CD4-positive, alpha-beta T cell treated with Interferon gamma for 1 hour (primary cell): ENCODE data around the gene LCN9.
"Not testable (repeated sequence)": the region's sequence is repeated elsewhere in the genome, so short reads cannot be mapped to it uniquely, and the experiment has no call there.

Experiments used
- DNase-seq: peaks from one replicate; pipeline ENCODE4 v3.0.0-alpha.2; 2020

The LCN9 gene, protein sequence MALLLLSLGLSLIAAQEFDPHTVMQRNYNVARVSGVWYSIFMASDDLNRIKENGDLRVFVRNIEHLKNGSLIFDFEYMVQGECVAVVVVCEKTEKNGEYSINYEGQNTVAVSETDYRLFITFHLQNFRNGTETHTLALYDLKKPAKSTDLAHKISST

DNA sequence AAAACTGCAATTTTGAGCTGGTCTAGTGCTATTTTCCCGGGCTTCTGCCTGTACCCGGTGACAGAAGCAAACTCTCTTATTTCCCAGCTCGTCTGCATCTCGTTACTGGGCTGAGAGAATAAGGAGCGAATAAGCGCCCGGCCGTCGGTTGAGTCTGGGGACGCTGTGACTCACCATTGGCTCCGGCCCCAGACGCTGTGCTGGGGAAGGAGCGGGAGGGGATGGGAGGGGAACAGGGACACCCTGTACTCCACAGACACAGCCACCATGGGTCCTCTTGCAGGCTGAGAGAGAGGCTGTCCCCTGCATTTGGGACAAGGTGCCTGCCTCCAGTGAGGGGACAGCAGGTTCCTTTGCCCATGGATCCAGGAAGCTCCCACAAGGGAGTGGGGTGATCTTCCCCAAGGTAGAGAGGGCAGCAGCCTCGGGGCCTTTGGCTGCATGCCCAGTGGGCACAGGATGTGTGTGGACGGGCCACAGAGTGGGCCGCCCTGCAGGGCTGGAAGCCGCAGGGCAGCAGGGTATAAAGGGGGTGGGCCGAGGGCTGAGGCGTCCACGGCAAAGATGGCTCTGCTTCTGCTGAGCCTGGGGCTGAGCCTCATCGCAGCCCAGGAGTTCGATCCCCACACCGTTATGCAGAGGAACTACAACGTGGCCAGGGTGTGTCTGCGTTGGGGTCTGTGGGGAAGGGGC is at the start of gene LCN9:
LCN9 (plus strand) TSS at position 552 of the 693 bp plus-strand sequence; CDS start at position 565, 13 bp downstream.
- no peak for DNase-seq

DNA sequence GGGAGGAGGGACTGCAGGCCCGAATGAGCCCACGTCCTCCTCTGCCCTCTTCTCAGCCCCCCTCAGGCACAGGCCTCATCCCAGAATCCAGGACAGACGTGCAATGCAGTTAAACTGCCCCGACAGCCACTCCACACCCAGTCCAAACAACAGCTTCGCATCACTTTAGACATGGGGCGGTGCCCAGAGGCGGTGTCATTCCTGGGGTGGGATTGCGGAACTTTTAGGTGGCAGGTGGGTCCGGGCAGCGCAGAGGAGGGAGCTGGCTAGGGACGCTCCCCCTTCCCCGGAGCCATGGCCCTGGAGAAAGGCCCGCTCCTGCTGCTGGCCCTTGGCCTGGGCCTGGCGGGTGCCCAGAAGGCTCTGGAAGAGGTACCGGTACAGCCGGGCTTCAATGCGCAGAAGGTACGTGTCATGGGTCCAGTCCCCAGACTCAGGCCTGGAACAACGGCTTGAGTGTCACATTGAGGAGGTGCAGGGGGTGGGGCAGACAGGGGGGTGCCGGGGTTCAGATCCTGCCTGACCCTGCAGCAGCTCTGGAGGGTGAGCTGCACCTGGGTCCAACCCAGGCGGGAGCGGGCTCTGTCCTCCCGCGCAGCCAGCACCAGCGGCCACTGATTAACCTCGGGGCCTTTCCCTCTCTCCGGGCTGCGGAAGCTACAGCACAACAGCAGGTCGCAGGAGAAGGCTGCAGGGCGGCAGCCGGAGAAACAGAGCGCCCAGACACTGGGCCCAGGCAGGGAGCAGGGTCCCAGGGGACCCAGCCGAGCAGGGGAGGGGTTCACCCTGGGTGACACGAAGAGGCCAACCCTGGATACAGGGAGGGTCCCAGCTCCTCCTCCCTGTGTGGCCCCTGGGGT is 48.9 kb upstream of the LCN9 start:
- DNase-seq, result no peak

DNA sequence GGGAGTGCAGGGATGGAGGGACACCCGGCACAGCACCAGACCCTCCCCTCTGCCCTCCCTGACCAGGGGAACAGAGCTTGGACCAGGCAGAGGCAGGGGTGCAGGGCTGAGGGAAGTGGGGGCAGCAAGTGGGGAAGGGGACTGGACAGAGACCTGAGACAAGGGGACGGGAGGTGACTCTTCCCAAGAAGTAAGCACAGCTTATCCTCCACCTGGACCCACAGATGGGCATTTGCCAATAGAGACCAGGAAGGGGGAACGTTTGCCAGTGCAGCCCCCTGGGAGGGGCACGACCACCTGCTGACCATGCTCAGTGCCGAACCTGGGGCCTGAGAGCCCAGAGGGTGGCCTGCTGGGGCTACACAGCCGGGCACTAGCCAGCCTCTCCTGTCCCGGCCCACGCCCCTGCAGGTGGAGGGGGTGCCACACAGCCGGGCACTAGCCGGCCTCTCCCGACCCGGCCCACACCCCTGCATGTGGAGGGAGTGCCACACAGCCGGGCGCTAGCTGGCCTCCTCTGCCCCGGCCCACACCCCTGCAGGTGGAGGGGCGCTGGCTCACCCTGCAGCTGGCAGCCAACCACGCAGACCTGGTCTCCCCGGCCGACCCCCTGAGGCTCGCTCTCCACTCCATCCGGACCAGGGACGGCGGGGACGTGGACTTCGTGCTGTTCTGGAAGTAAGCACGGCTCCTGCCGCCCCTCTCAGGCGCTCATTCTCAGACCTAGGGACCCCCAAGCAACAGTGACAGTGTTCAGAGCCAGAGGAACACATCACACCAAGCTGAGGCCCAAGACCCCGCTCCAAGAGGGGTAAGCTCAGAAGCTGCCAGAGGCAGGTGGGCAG is 48.1 kb upstream of the LCN9 start:
- DNase-seq, result no peak

DNA sequence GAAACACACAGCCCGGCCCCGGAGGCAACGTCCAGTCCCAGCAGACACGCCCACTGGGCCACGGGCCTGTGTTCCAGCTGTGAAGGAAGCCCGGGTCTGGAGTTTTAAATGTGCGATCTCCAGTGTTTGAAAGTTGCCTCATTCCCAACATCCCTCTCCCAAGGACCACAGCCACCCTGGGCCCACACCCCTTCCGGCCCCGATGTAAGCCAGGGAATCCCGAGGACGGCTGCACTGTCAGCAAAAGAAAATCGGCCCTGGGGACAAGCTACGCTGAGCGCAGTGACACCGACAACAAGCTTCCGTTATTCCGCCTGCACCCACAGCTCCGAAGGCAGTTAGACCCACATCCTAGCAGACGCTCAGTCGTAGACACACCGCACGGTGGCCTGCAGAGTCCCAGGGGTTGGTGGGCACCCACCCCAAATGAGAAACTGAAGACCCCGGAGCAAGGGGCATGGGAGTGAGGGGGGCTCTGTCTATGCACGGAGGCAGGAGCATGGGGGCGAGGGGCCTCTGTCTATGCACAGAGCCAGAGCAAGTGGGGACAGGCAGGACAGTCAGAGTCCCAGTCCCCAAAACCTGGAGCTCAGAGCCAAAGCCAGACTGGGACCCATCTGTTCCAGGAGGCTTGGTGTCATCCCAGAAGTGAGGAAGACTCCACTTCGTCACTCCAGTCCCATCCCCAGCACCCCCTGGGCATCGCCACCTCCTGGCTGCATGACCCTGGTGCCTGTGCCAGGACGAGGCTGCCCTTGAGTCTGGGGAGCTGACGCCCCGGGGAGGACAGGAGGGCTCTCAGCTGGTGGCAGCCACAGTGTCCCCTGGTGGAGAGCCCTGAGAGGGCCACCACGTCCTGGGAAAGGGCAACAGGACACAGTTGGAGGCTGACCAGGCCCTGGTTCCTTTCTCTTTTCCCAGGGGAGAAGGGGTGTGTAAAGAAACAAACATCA is 47.2 kb upstream of the LCN9 start:
- no peak for DNase-seq

DNA sequence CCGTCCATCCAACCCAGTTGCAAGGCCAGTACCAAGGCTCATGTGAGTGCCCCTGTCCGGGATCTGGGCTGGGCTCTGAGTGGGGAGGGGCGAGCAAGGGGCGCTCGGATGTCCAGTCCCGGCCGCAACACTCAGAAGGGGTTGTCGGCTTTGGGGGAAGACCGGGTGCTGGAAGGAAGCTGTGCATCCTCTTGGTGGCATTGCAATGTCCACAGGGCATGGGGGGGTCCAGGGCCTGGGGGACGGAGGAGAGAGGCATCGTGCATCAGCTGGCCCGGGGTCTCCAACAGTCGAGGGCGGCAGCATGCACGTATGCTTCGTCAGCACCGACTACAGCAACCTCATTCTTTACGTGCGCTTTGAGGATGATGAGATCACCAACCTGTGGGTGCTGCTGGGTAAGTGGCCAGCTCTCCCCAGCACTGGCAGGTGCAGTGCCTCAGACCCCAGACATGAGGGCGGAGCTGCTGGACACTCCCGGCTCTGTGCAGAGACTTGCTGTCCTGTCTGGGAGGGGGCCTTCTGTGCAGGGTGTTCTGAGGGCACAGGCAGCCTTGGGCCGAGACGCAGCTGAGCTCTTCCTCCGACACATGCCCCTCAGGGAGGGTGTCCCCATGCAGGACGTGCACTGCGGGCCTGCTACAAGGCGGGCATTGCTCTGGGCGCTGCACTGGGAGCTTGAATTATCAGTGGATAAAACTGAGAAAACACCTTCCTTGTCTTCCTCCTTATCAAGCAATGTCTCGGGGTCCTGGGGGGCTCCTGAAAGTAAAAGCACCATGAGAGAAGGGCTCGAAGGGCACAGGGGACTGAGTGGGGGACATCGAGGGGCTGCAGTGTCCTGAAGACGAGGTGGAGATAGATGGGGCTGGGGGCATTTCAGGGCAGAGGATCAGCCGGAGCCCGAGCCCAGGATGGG is 46.2 kb upstream of the LCN9 start:
- DNase-seq, result no peak

DNA sequence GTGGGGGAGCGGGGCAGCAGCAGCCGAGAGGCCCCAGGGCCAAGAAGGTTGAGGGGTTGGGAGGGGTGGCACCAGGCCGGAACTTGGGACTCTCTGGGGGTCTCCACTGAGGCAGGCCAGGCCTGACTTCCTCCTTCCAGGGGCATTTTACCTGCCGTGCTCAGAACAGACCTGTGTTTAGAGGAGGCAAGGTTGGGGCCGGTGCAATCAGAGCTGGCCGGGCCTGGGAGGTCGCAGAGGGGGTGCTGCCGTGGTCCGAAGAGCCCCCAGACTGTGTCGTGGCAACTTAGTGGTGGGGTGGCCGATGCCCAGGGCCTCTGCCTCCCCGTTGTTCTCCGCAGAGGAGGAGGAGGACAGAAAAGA is 45.6 kb upstream of the LCN9 start:
- no peak for DNase-seq

DNA sequence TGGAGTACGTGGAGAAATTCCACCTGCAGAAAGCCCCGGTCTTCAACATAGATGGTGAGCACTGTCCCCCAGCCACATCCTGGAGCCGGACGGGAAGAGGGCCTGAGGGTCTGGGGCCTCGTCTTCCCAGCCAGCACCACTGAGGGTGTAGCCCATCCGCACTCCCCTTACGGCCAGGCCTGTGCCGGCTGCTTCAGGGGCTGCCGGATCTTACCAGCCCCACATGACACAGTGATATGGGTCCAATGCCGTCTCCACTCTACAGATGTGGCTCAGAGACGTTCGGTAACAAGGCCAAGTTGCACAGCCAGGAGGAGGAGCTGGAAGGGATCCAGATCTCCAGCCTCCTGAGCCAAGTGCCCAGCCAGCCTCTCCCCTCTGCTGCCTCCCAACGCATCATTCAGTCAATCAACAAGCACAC is 45.1 kb upstream of the LCN9 start:
- no peak for DNase-seq

DNA sequence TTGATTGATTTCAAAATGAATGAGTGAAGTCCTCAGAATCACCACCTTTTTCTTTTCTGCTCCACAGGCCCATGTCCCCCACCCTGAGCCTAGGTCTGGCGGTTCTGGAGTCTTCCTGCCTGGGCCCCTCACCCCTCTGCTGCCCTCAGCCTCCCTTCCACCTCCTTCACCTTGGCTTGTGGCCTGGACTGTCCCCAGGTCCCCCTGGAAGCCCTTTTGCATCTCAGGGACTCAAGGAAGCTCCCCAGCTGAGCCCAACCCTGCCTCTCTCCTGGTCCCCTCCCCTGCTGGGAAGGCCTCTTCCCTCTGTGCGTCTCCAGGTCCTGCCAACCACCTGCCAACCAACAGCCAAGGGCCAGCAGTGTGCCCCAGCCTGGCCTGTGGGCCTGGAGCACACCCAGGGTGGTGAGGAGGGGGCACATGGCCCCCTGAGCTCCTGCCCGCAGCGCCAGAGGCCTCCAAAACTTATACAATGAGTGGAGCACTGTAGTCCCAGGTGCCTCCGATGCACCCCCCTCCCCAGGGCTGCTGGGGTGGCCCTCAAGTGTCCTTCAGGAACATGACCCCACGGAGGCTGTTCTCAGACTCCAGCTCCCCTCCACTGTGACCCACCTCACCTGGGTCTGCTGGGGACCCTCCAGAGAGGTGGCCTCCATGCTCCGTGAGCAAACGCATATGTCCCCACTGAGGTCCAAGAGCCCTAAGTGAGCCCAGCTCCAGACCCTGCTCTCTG is 44.1 kb upstream of the LCN9 start:
- DNase-seq, result no peak

DNA sequence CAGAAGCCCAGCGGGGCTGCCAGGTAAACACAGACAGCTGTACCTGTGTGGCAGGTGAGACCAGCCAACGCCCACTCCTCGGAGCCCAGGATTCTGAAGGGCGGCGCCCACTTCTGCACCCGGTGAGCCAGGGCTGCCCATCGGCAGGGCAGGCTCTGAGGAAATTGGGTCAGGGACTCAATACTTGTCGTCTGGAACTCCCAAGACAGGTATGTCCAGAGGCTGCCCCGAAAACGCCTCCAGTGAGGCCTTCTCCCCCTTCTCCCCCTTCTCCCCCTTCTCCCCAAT is 43.6 kb upstream of the LCN9 start:
- no peak for DNase-seq

DNA sequence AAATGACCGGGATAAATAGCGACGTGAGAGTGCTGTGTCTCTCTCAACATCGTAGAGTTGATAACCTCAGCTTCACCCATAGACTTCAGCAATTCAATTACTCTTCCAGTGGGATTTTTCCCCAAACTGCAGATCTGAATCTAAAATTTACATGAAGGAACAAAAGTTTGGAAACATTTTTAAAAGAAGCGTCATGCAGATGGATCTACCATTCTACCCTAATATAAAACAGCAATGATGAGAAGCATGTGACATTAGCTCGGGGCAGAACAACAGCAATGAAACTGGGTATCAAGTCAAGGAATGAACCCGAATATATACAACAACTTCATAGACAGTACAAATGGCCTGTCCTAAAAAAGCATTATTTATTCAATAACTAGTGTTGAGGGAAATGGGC is 42.6 kb upstream of the LCN9 start:
- no peak for DNase-seq

DNA sequence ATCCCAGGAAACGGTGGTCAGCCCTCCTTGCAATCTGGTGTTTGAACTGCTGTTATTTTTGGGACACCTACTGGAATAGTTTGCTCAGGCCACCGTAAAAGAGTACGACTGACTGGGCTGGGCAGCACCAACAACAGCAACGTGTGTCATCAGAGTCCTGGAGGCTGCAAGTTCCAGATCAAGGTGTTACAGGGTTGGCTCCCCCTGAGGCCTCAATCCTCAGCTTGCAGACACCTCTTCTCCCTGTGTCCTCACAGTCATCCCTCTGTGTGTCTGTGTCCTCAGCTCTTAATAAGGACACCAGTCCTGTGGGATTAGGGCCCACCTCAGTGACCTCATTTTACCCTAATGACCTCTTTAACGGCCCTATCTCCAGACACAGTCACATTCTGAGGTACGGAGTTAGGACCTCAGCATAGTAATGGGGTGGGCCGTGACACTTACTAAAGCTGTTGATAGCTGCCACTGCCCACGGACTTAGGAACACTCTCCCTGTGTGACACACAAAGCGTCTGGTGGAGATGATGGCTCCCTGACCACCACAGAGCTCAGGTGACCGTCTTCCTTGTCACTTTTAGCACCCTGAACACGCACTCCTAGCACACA is 40.6 kb upstream of the LCN9 start:
- no peak for DNase-seq

DNA sequence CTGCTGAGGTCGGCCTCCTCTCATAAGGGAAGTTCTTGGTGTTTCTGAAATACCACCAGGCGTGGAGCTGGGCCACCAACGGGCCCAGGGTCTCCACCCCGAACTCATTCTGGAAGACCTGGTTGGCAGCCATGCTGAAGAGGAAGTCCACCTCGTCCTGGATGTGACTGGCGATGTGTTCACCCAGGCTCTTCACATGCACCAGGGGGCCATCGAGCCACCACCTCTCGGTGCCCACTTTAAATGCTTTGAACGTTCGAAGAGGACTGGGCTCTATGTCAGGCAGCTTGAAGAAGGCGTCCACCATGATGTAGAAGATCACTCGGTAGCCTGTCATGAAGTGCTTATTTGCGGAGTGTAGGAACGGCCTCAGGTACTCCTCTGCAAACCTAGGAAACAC is 38.8 kb upstream of the LCN9 start:
- DNase-seq, result no peak

DNA sequence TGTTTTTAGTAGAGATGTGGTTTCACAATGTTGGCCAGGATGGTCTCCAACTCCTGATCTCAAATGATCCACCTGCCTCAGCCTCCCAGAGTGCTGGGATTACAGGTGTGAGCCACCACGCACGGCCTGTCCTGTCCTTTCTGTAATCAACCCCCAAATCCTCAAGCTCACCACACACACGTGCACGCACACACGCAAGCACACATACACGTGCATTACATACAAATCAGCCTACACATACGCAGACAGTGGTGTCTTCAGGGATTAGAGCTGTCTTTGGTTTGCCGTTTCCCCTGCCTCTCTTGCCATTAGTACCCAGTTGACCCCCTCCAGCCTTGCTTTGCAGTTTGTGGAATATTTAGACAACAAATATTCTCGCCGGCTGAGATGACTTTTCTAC is 30.3 kb upstream of the LCN9 start:
- no peak for DNase-seq

DNA sequence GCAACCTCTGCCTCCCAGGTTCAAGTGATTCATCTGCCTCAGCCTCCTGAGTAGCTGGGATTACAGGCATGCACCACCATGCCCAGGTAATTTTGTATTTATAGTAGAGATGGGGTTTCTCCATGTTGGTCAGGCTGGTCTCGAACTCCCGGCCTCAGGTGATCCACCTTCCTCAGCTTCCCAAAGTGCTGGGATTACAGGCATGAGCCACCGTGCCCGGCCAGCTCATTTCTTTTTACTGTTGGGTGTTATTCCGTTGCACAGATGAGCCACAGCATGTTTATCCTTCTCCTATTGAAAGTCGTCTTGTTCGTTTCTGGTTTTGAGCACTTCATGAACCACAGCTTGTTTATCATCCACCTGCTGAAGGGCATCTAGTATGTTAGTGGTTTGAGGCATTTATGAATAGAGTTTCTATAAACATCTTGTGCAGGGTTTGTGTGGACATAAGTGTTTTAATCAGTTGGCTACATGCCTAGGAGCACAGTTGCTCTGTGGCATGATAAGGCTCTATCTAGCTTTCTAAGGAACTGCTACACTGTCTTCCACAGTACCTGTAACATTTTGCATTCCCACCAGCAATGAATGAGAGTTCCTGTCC is 26.1 kb upstream of the LCN9 start:
- not testable (repeated sequence) for DNase-seq

DNA sequence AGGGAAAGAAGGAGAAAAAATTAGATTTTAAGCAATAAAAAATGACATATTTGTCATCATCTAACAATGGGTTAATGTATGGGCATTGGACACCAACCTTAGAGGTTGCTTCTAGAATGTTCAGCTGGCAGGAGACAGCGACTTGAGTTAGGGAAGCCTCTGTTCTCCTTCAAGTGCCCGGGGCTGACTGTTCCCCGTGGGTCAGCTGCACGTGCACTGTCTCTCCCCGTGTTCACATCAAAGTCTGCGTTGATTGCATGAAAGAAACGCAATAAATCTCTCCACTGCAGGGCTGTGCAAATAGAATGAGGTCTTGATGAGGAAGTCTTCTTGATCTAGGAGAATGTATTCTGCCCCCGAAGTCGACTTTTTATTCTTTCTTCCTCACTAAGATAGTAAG is 23.9 kb upstream of the LCN9 start, which contains the start of gene GLT6D1:
GLT6D1 (minus strand) TSS at position 345 of the 400 bp plus-strand sequence. CDS start 353 bp downstream, outside the sequence.
- no peak for DNase-seq

DNA sequence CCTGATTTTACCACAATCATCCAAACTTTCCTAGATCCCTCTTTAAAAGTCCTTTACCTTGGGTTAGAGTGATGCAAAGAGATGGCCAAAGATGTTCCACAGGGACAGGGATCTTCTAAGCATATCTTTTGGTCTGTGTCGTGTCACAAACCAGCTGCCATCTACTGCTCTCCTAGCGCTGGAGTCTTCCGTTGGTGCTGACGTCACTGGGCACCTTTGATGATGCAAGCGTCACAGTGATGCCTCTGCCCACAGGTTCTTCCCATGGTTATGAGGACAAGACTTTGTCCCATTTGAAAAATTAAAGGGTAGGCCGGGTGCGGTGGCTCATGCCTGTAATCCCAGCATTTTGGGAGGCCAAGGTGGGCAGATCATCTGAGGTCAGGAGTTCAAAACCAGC is 22.1 kb upstream of the LCN9 start:
- DNase-seq, result no peak

DNA sequence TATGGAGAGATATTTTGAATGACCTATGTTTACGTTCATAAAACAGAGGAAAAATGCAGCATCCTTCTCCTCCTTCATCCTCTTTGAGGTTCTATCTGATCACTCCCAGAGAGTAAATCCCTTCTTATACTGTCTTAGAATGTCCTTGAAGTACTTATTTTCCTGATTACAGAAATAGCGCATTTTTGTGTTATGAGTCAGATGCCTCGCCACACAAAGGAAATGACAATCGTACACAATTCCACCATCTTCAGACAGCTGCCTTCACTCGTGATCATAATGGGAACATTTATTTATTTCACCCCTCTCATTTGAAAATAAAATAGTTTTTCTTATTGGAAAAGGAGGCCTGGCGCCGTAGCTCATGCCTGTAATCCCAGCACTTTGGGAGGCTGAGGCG is 21.4 kb upstream of the LCN9 start:
- DNase-seq, result no peak

DNA sequence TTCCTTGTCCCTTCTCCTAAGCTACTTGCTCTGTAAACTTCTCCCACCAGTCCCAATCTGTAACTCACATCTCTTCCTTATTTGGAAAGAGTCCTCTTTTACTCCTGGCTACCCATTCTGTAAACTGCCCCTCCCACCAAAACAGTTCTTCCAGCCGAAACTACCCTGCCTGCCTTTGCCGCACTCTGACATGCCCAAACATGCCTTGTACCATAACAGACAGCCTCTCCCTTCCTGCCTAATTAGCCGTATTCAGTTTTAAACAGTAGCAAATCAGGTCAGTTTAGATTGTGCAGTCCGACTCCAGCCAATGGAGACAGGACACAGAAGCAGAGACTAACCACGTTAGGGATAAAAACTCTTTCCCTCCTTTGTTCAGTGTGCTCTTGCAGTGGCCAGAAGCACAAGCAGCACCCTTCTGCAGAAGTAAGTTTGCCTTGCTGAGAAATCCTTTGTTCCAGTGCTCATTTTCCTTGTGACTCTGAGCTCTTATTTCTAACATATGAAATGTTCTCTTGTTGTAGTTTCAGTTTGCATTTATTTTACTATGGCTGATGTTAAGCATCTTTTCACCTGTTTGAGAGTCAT is 18.4 kb upstream of the LCN9 start:
- DNase-seq, result no peak

DNA sequence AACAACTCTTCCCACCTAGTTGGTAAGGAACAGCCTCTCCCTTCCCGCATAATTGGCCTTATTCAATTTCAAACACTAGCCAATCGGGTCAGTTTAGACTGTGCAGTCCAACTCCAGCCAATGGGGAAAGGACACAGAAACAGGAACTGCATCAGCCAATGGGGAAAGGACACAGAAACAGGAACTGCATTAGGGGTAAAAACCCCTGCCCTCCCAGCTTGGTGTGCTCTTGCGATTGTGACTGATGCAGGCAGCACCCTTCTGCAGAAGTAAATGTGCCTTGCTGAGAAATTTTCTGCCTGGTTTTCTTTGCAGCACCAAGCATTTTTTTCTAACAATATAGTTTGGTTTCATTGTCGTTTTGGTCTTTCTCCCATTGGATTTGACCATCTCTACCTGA is 15.2 kb upstream of the LCN9 start:
- DNase-seq, result no peak
